Measurements from ENCODE around the gene ITGA8.

DNA sequence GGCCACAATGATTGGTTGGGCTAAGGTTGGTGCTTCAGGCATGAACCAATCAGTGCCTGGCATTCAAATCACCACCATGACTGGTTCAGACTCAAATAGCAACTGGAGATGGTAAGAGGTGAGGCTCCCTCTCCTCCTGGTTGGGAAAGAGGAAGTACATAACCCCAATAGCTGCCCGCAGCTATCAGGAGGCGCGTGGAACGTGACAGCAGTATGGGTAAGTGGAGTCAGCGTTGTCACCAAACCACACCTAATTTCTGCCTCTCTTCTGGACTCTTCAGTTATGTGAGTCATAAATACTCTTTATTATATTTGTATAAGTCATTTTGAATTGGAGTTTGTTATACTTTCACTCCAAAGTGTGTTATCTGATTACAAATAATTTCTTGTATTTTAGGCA is 17.9 kb upstream of the ITGA8 start:
- TF ChIP-seq, protein P1, sequence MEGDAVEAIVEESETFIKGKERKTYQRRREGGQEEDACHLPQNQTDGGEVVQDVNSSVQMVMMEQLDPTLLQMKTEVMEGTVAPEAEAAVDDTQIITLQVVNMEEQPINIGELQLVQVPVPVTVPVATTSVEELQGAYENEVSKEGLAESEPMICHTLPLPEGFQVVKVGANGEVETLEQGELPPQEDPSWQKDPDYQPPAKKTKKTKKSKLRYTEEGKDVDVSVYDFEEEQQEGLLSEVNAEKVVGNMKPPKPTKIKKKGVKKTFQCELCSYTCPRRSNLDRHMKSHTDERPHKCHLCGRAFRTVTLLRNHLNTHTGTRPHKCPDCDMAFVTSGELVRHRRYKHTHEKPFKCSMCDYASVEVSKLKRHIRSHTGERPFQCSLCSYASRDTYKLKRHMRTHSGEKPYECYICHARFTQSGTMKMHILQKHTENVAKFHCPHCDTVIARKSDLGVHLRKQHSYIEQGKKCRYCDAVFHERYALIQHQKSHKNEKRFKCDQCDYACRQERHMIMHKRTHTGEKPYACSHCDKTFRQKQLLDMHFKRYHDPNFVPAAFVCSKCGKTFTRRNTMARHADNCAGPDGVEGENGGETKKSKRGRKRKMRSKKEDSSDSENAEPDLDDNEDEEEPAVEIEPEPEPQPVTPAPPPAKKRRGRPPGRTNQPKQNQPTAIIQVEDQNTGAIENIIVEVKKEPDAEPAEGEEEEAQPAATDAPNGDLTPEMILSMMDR (IDR thresholded peaks at IDR 0.05; ENCODE audit: low read depth, low read length), result no peak
- no peak for TF ChIP-seq EZH2phosphoT487 (IDR thresholded peaks at IDR 0.05; ENCODE audit: low read depth)
